ENCODE measurements around the gene SMNDC1. TPM values are rescaled to one million over a fixed set of nuclear protein-coding genes. Genes with fewer than 3 reads are reported as not detected.

The SMNDC1 gene
- total and polyA plus RNA-seq, 10 of the 15 experiments (the other 5 are each of a cell fraction or from before 2014, with no cell fraction given), result 4.6 to 37.2 (median 18.1) TPM

DNA sequence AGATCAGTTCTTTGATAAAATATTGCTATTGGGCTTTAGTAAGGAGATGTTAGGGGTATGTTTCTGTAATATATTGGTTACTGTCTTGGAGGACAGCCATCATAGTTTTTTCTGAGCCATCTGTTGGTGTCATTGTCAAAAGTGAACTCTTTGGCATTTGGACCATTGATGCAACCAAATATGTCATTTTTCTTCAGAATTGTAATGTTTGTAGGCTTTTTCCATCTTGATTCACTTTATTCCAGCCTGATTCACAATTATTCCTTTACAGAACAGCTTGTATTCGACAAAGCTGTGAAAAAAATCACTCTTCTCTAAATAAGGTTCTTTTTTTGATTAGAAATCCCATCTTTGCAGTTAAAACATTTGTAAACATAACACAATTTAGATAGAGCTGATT lies 37.4 kb downstream of the SMNDC1 start:
- no peaks in the 10 kb centered on the region for H3K79me2 ChIP-seq (ENCODE audit: control insufficient read depth, insufficient read depth, low read length)
- H3K9me3 ChIP-seq (replicated peaks; ENCODE audit: control insufficient read depth, insufficient read depth, low read length), result no peaks in the 10 kb centered on the region
- no peak overlapping the region for H3K4me2 ChIP-seq (ENCODE audit: control insufficient read depth, insufficient read depth)
- H3K4me1 ChIP-seq (ENCODE audit: control insufficient read depth, insufficient read depth, low read length), result no peaks in the 10 kb centered on the region
- no TSS peak for BruUV-seq (replicated peaks)
- ATAC-seq, result no peak
- no peak for FAIRE-seq
- ChIA-PET CTCF (interaction anchor here (1.3 to 2.4 kb wide), 2 partner anchors 38 to 129 kb away, joined by 3 to 7 read pairs; no protein-coding TSS in a partner anchor), RAD21 (ENCODE audit: unreplicated experiment) (no interaction called here), SMC1A (ENCODE audit: uncharacterized antibody, unreplicated experiment) (interaction anchor here (0.7 to 0.9 kb wide), 3 partner anchors 9 to 59 kb away, joined by 3 to 6 read pairs (median 3); partner anchors contain the start of gene MXI1), POLR2A (no interaction called here)
- no peaks in the 10 kb centered on the region for H3K36me3 ChIP-seq (ENCODE audit: control insufficient read depth in 2 of 2, insufficient read depth in 2 of 2, low read length in 1 of 2)
- no peaks in the 10 kb centered on the region for H4K20me1 ChIP-seq (ENCODE audit: control insufficient read depth, insufficient read depth)
- no peak overlapping the region for H3K9ac ChIP-seq (ENCODE audit: control insufficient read depth, insufficient read depth, low read length)
- TF ChIP-seq TBL1XR1 (IDR thresholded peaks at IDR 0.05; ENCODE audit: low read depth, low read length), result no peak
- TF ChIP-seq RBBP5 (conservative IDR thresholded peaks at IDR 0.05), result no peak
- TF ChIP-seq, protein P1, sequence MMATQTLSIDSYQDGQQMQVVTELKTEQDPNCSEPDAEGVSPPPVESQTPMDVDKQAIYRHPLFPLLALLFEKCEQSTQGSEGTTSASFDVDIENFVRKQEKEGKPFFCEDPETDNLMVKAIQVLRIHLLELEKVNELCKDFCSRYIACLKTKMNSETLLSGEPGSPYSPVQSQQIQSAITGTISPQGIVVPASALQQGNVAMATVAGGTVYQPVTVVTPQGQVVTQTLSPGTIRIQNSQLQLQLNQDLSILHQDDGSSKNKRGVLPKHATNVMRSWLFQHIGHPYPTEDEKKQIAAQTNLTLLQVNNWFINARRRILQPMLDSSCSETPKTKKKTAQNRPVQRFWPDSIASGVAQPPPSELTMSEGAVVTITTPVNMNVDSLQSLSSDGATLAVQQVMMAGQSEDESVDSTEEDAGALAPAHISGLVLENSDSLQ (IDR thresholded peaks at IDR 0.05), result no peak
- no peak for TF ChIP-seq IKZF2 (IDR thresholded peaks at IDR 0.05)
- no peak for TF ChIP-seq CBX3 (IDR thresholded peaks at IDR 0.05; ENCODE audit: borderline replicate concordance, low read depth)
- intact Hi-C loops (cut with micrococcal nuclease; ENCODE audit: unreplicated experiment), result no loop called here
- peaks cover 0 to 3% of the 10 kb centered on the region in 2 experiments; a peak in 2 of 4 replicates for H3K27me3 ChIP-seq (replicated peaks in 1 of 2; ENCODE audit: control insufficient read depth in 2 of 2, insufficient read depth in 2 of 2, low read length in 1 of 2)
- WGBS (ENCODE audit: insufficient coverage, insufficient replicate concordance, low lambda C conversion rate, missing lambda C conversion rate), result 0% methylated on average over 1 of the region's 1 CpG
- no peak overlapping the region for H2AFZ ChIP-seq (ENCODE audit: control insufficient read depth, low read depth, low read length)
- in situ Hi-C loops (cut with MboI), result no loop called here
- H3K27ac ChIP-seq (ENCODE audit: control insufficient read depth, insufficient read depth), result no peak overlapping the region
- DNase-seq (ENCODE audit: low read depth, low spot score), result no peak
- no peak overlapping the region for H3K4me3 ChIP-seq

DNA sequence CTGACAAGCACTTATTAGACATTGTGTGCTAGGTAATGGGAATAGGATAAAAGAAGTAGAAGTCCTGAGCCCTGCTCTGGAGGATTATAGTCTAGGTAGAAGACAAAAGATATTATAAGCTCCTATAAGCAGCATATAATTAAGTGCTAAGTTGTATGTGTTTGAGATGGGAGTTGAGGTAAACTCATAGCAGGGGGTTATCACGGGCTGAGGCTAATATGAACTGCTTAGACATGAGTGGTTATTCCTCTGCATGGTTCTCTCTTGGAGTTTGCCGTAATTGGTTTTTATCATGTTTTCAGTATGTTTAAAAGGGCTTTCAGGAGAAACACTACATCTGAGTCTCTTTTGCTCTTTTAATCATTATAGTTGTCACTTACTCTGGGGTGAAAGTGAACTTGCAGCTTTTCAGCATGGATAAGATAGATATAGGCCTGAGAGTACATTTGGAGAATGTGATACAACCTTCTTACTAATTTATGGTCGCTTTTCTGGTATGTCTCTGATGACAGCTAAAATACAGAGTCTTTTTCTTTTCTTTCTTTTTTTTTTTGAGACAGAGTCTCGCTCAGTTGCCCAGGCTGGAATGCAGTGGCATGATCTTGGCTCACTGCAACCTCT lies 39.0 kb downstream of the SMNDC1 start:
- Histone ChIP-seq H3K4me2 (ENCODE audit: control insufficient read depth, insufficient read depth) (no peak overlapping the region), H3K36me3 (ENCODE audit: control insufficient read depth in 2 of 2, insufficient read depth in 2 of 2, low read length in 1 of 2) (no peaks in the 10 kb centered on the region), H3K9ac (ENCODE audit: control insufficient read depth, insufficient read depth, low read length) (no peak overlapping the region), H3K27ac (ENCODE audit: control insufficient read depth, insufficient read depth) (no peak overlapping the region), H3K27me3 (replicated peaks in 1 of 2; ENCODE audit: control insufficient read depth in 2 of 2, insufficient read depth in 2 of 2, low read length in 1 of 2) (peaks cover 0 to 3% of the 10 kb centered on the region in 2 experiments; a peak in 2 of 4 replicates), H3K79me2 (ENCODE audit: control insufficient read depth, insufficient read depth, low read length) (no peaks in the 10 kb centered on the region), H4K20me1 (ENCODE audit: control insufficient read depth, insufficient read depth) (no peaks in the 10 kb centered on the region), H3K9me3 (replicated peaks; ENCODE audit: control insufficient read depth, insufficient read depth, low read length) (no peaks in the 10 kb centered on the region), H3K4me1 (ENCODE audit: control insufficient read depth, insufficient read depth, low read length) (no peaks in the 10 kb centered on the region), H3K4me3 (no peak overlapping the region), H2AFZ (ENCODE audit: control insufficient read depth, low read depth, low read length) (no peak overlapping the region)
- DNase-seq (ENCODE audit: low read depth, low spot score) (no peak), ATAC-seq (no peak), FAIRE-seq (no peak)
- CTCF ChIA-PET, result interaction anchor here (0.5 to 1.3 kb wide), 2 partner anchors 36 to 641 kb away, joined by 3 read pairs; no protein-coding TSS in a partner anchor
- RAD21 ChIA-PET (ENCODE audit: unreplicated experiment), result no interaction called here
- no TSS peak for BruUV-seq (replicated peaks)
- intact Hi-C loops (cut with micrococcal nuclease; ENCODE audit: unreplicated experiment), result no loop called here
- in situ Hi-C loops (cut with MboI), result no loop called here
- no peak for TF ChIP-seq SMAD5 (IDR thresholded peaks at IDR 0.05; ENCODE audit: low read depth)
- TF ChIP-seq FOXK2 (IDR thresholded peaks at IDR 0.05), result no peak
- TF ChIP-seq, protein P2, sequence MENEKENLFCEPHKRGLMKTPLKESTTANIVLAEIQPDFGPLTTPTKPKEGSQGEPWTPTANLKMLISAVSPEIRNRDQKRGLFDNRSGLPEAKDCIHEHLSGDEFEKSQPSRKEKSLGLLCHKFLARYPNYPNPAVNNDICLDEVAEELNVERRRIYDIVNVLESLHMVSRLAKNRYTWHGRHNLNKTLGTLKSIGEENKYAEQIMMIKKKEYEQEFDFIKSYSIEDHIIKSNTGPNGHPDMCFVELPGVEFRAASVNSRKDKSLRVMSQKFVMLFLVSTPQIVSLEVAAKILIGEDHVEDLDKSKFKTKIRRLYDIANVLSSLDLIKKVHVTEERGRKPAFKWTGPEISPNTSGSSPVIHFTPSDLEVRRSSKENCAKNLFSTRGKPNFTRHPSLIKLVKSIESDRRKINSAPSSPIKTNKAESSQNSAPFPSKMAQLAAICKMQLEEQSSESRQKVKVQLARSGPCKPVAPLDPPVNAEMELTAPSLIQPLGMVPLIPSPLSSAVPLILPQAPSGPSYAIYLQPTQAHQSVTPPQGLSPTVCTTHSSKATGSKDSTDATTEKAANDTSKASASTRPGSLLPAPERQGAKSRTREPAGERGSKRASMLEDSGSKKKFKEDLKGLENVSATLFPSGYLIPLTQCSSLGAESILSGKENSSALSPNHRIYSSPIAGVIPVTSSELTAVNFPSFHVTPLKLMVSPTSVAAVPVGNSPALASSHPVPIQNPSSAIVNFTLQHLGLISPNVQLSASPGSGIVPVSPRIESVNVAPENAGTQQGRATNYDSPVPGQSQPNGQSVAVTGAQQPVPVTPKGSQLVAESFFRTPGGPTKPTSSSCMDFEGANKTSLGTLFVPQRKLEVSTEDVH (IDR thresholded peaks at IDR 0.05; ENCODE audit: low read depth, partially characterized antibody), result no peak
- 78% methylated on average over 3 of the region's 4 CpGs for whole genome bisulfite sequencing (ENCODE audit: insufficient coverage, insufficient replicate concordance, low lambda C conversion rate, missing lambda C conversion rate)
- POLR2A ChIA-PET, result no interaction called here
- SMC1A ChIA-PET (ENCODE audit: uncharacterized antibody, unreplicated experiment), result interaction anchor here (0.6 kb wide), 1 partner anchor 256 kb away, joined by 4 read pairs; no protein-coding TSS in a partner anchor
